ENCODE results near the gene GALNT16. TPM values are rescaled to one million over a fixed set of nuclear protein-coding genes. Genes with fewer than 3 reads are reported as not detected.
A peak's percentile ranks its signal among the peaks of the same experiment; 100 is the strongest.

GALNT16 gene
- total and polyA plus RNA-seq, 2 of the 8 experiments (the other 6 are each of a cell fraction or from before 2014, with no cell fraction given), result 5.4 to 6.3 TPM

GRCh38 chr14:69238883-69239282 lies 21.1 kb upstream of the GALNT16 start:
- Histone ChIP-seq H4K5ac (ENCODE audit: insufficient read length, low read depth, low read length) (no peak overlapping the region), H3K56ac (replicated peaks; ENCODE audit: insufficient read length, low read depth, low read length) (no peak overlapping the region), H3K27ac (ENCODE audit: low read depth, low read length) (no peak overlapping the region), H2BK5ac (ENCODE audit: low read depth, low read length) (no peak overlapping the region), H2BK12ac (ENCODE audit: low read depth, low read length) (no peak overlapping the region), H3K79me1 (ENCODE audit: low read depth, low read length) (no peaks in the 10 kb centered on the region), H2BK120ac (replicated peaks; ENCODE audit: low read depth, low read length) (no peak overlapping the region), H2BK20ac (ENCODE audit: low read length) (no peak overlapping the region), H3K14ac (ENCODE audit: insufficient read length) (no peak overlapping the region), H3K4ac (replicated peaks; ENCODE audit: insufficient read length, low read depth, low read length) (no peak overlapping the region), H2BK15ac (ENCODE audit: low read length) (no peak overlapping the region), H3K79me2 (ENCODE audit: control insufficient read depth in 1 of 2, insufficient read depth in 2 of 2, low read length in 2 of 2) (no peaks in the 10 kb centered on the region), H3K23me2 (ENCODE audit: low read depth, low read length) (no peaks in the 10 kb centered on the region), H2AFZ (ENCODE audit: low read length) (no peak overlapping the region), H4K91ac (replicated peaks; ENCODE audit: insufficient read length, low read length) (no peak overlapping the region), H3K27me3 (replicated peaks in 1 of 4; ENCODE audit: control insufficient read depth in 3 of 4, extremely low read depth in 1 of 4, insufficient read depth in 3 of 4, low read length in 3 of 4) (no peaks in the 10 kb centered on the region), H2AK5ac (ENCODE audit: low read depth, low read length) (no peak overlapping the region), H4K20me1 (replicated peaks in 1 of 2; ENCODE audit: control insufficient read depth in 1 of 2, insufficient read depth in 2 of 2, low read length in 2 of 2) (peaks cover 0 to 1% of the 10 kb centered on the region in 2 experiments), H3K36me3 (ENCODE audit: control insufficient read depth in 2 of 4, insufficient read depth in 4 of 4, low read length in 3 of 4) (peaks cover 4 to 45% (median 18%) of the 10 kb centered on the region in 4 experiments; a peak in 6 of 8 replicates), H4K8ac (ENCODE audit: extremely low read depth, insufficient read depth, low read length) (no peak overlapping the region), H3K9ac (replicated peaks in 1 of 4; ENCODE audit: extremely low read depth in 1 of 4, low read depth in 3 of 4, low read length in 3 of 4) (no peak overlapping the region), H3K4me2 (ENCODE audit: insufficient read depth in 1 of 2, low read depth in 2 of 2, low read length in 2 of 2) (no peak overlapping the region; a peak in 1 of 4 replicates), H3K18ac (ENCODE audit: extremely low read depth, low read length) (no peak overlapping the region), H3K4me1 (replicated peaks in 1 of 4; ENCODE audit: control insufficient read depth in 3 of 4, insufficient read depth in 4 of 4, low read length in 3 of 4) (no peaks in the 10 kb centered on the region), H3K9me3 (ENCODE audit: insufficient read depth in 2 of 2, low read depth in 1 of 2, low read length in 1 of 2) (no peaks in the 10 kb centered on the region), H3K23ac (ENCODE audit: insufficient read length) (no peak overlapping the region), H3K4me3 (ENCODE audit: extremely low read depth in 1 of 4, insufficient read depth in 2 of 4, low read depth in 3 of 4, low read length in 4 of 4) (no peak overlapping the region)
- 81% methylated on average over 4 of the region's 4 CpGs; no CpG with 5 or more reads in 1 of the 2 experiments for WGBS, 2 experiments (ENCODE audit: extremely low coverage in 1 of 2, insufficient coverage in 1 of 2, insufficient read length in 1 of 2, insufficient replicate concordance in 2 of 2, low coverage in 1 of 2, low lambda C conversion rate in 2 of 2, missing lambda C conversion rate in 1 of 2)
- CTCF ChIA-PET (ENCODE audit: partially characterized antibody), result interaction anchor here (1.2 to 6.2 kb wide), 5 partner anchors 22 to 126 kb away, joined by 3 to 130 read pairs (median 10); no protein-coding TSS in a partner anchor
- no peak for TF ChIP-seq SUZ12 (IDR thresholded peaks at IDR 0.05; ENCODE audit: low read length)
- TF ChIP-seq EGR1 (IDR thresholded peaks at IDR 0.05; ENCODE audit: borderline replicate concordance, low read depth, low read length), result no peak
- TF ChIP-seq HDAC6 (IDR thresholded peaks at IDR 0.05; ENCODE audit: low read depth, low read length), result no peak
- no peak for TF ChIP-seq TEAD4 (IDR thresholded peaks at IDR 0.05; ENCODE audit: low read depth, low read length)
- no peak for TF ChIP-seq CBX8 (IDR thresholded peaks at IDR 0.05; ENCODE audit: borderline replicate concordance, low read depth, low read length)
- no peak for TF ChIP-seq MAX (IDR thresholded peaks at IDR 0.05)
- TF ChIP-seq ASH2L (IDR thresholded peaks at IDR 0.05; ENCODE audit: low read length), result no peak
- TF ChIP-seq TBP (IDR thresholded peaks at IDR 0.05; ENCODE audit: low read depth, low read length), result no peak
- TF ChIP-seq POLR2AphosphoS5 (IDR thresholded peaks at IDR 0.05; ENCODE audit: low read depth, low read length), result no peak
- DNase-seq (ENCODE audit: low read depth in 1 of 2, low spot score in 2 of 2) (peak in 1 of 2 experiments; percentile 38), FAIRE-seq (no peak)
- POLR2A ChIA-PET (ENCODE audit: partially characterized antibody), result no interaction called here

Measured in H1 (cell line).